ENCODE data around the gene CSNK2A1.
"Not testable (repeated sequence)": the region's sequence is repeated elsewhere in the genome, so short reads cannot be mapped to it uniquely, and the experiment has no call there.

Gene CSNK2A1

GRCh38 chr20:533526-533925, 10.1 kb downstream of the CSNK2A1 start:
- no peak for DNase-seq (ENCODE audit: low read depth)

GRCh38 chr20:532530-532929, 11.1 kb downstream of the CSNK2A1 start:
- DNase-seq (ENCODE audit: low read depth) = no peak

- DNase-seq (ENCODE audit: low read depth) = no peak
Measured at GRCh38 chr20:531608-532007, 12.0 kb downstream of the CSNK2A1 start.

- no peak for DNase-seq (ENCODE audit: low read depth)
Measured at GRCh38 chr20:530321-530720, 13.3 kb downstream of the CSNK2A1 start.

- no peak for DNase-seq (ENCODE audit: low read depth)
Measured at GRCh38 chr20:528923-529604, 14.5 kb downstream of the CSNK2A1 start.

- DNase-seq (ENCODE audit: low read depth) = no peak
Measured at GRCh38 chr20:527571-527886, 16.1 kb downstream of the CSNK2A1 start.

- DNase-seq (ENCODE audit: low read depth) = no peak
Measured at GRCh38 chr20:521860-522259, 21.7 kb downstream of the CSNK2A1 start.

- no peak for DNase-seq (ENCODE audit: low read depth)
Measured at GRCh38 chr20:519999-520398, 23.6 kb downstream of the CSNK2A1 start.

- DNase-seq (ENCODE audit: low read depth) = no peak
Measured at GRCh38 chr20:517221-517620, 26.4 kb downstream of the CSNK2A1 start.

GRCh38 chr20:516799-517198, 26.8 kb downstream of the CSNK2A1 start:
- DNase-seq (ENCODE audit: low read depth) = no peak

- DNase-seq (ENCODE audit: low read depth) = no peak
Measured at GRCh38 chr20:515696-516095, 27.9 kb downstream of the CSNK2A1 start.

- DNase-seq (ENCODE audit: low read depth) = no peak
Measured at GRCh38 chr20:513429-513828, 30.2 kb downstream of the CSNK2A1 start.

- not testable (repeated sequence) for DNase-seq (ENCODE audit: low read depth)
Measured at GRCh38 chr20:510328-511057, 33.1 kb downstream of the CSNK2A1 start.

- DNase-seq (ENCODE audit: low read depth) = not testable (repeated sequence)
Measured at GRCh38 chr20:508364-508787, 35.2 kb downstream of the CSNK2A1 start.

- DNase-seq (ENCODE audit: low read depth) = no peak
Measured at GRCh38 chr20:507761-508332, 35.7 kb downstream of the CSNK2A1 start.

GRCh38 chr20:507006-507758, 36.4 kb downstream of the CSNK2A1 start:
- DNase-seq (ENCODE audit: low read depth) = no peak

GRCh38 chr20:504632-505075, 38.9 kb downstream of the CSNK2A1 start:
- DNase-seq (ENCODE audit: low read depth) = no peak

- no peak for DNase-seq (ENCODE audit: low read depth)
Measured at GRCh38 chr20:503048-503737, 40.4 kb downstream of the CSNK2A1 start.

- DNase-seq (ENCODE audit: low read depth) = no peak
Measured at GRCh38 chr20:497979-498378, 45.6 kb downstream of the CSNK2A1 start.

GRCh38 chr20:496126-496696, 47.4 kb downstream of the CSNK2A1 start:
- no peak for DNase-seq (ENCODE audit: low read depth)

GRCh38 chr20:492159-492558, 51.4 kb downstream of the CSNK2A1 start:
- no peak for DNase-seq (ENCODE audit: low read depth)

GRCh38 chr20:487655-488054, 55.9 kb downstream of the CSNK2A1 start:
- DNase-seq (ENCODE audit: low read depth) = no peak

Measured in stimulated activated CD8-positive, alpha-beta memory T cell treated with anti-CD3 and anti-CD28 coated beads, Interleukin-15, amount 100 ng/mL, for 1 hour (primary cell).